HCT116 (cell line): ENCODE measurements around the gene GMDS. TPM values are rescaled to one million over a fixed set of nuclear protein-coding genes. Genes with fewer than 3 reads are reported as not detected.

Source experiments
- ATAC-seq: fragments of 200-7000 bp; cut with Tn5 transposase; 2 replicates; pipeline ENCODE4 v1.9.1; 2020; ENCODE audit warnings: mild to moderate bottlenecking, moderate library complexity
- BruUV-seq: library from RNA; stranded (reverse); fragments of 400-500 nt; replicated peaks from 2 replicates; lab custom pipeline; 2021; lab: Mats Ljungman, UMichigan
- CTCF ChIA-PET: fragments of 300-600 bp; sonication (Branson Sonifier 250); formaldehyde crosslinking; loops from one replicate; lab custom pipeline; 2021; ENCODE audit warnings: antibody characterized with exemption; lab: Charles Lee
- POLR2A ChIA-PET: fragments of 300-600, 350-600 bp; sonication (Branson Sonifier 250); formaldehyde crosslinking; loops from one replicate; lab custom pipeline; 2021; ENCODE audit warnings: antibody characterized with exemption; lab: Charles Lee
- RAD21 ChIA-PET, 2 experiments: fragments of 300-600 bp; sonication (Branson Sonifier 250); formaldehyde crosslinking; loops; one replicate each; lab custom pipeline; 2023; ENCODE audit warnings: low total read pairs in 2 of 2; ENCODE audit not compliant: uncharacterized antibody in 2 of 2, unreplicated experiment in 2 of 2, low non-redundant PET in 1 of 2; lab: Charles Lee
- DNase-seq: peaks from one replicate; pipeline ENCODE4 v3.0.0-alpha.2; 2010; ENCODE audit warnings: low read depth, low spot score
- H2AFZ ChIP-seq: fragments of 200-600 bp; shearing (Covaris generic), sonication (generic); 2 replicates; pipeline ENCODE4 v1.6.1; 2017; ENCODE audit warnings: low read depth, mixed run types, mixed read lengths, antibody characterized with exemption, low read length; ENCODE audit not compliant: poor library complexity, severe bottlenecking
- H3K27ac ChIP-seq: 2 replicates; pipeline ENCODE4 v1.5.1; 2012; ENCODE audit warnings: low read depth, low read length
- H3K27me3 ChIP-seq: fragments of 200-600 bp; sonication (generic); 2 replicates; pipeline ENCODE4 v1.6.1; 2016; ENCODE audit warnings: mixed run types, low read length, mixed read lengths; ENCODE audit not compliant: insufficient read depth
- H3K36me3 ChIP-seq, 2 experiments: fragments of 200-500 bp in 1 of 2; fragments of 200-600 bp in 1 of 2; sonication (Bioruptor generic) in 1 of 2; sonication (generic) in 1 of 2; 2 replicates each; pipeline versions ENCODE4 v1.5.1 to v1.6.1; 2014 to 2016; ENCODE audit warnings: low read length in 2 of 2, inconsistent platforms in 1 of 2, mixed read lengths in 1 of 2, mixed run types in 1 of 2; ENCODE audit not compliant: insufficient read depth in 2 of 2, control insufficient read depth in 1 of 2
- H3K4me1 ChIP-seq, 2 experiments: fragments of 200-600 bp in 1 of 2; sonication (generic) in 1 of 2; 2 replicates each; pipeline versions ENCODE4 v1.5.1 to v1.6.1; 2012 to 2017; ENCODE audit warnings: low read length in 2 of 2, inconsistent platforms in 1 of 2, mild to moderate bottlenecking in 1 of 2, mixed read lengths in 1 of 2, mixed run types in 1 of 2, moderate library complexity in 1 of 2; ENCODE audit not compliant: insufficient read depth in 2 of 2, control insufficient read depth in 1 of 2
- H3K4me2 ChIP-seq: fragments of 200-600 bp; sonication (generic); 2 replicates; pipeline ENCODE4 v1.6.1; 2017; ENCODE audit warnings: mixed run types, low read length, mixed read lengths
- H3K4me3 ChIP-seq, 2 experiments: fragments of 200-600 bp in 1 of 2; sonication (generic) in 1 of 2; replicated peaks in 1 of 2; 2 replicates each; pipeline ENCODE4 v1.5.1; 2011 to 2016; ENCODE audit warnings: low read length in 2 of 2, control low read depth in 1 of 2, low read depth in 1 of 2, mild to moderate bottlenecking in 1 of 2, mixed read lengths in 1 of 2, mixed run types in 1 of 2
- H3K79me2 ChIP-seq: fragments of 200-600 bp; sonication (generic); 2 replicates; pipeline ENCODE4 v1.6.1; 2017; ENCODE audit warnings: mild to moderate bottlenecking, mixed run types, low read length, moderate library complexity, mixed read lengths; ENCODE audit not compliant: insufficient read depth
- H3K9ac ChIP-seq: fragments of 200-600 bp; sonication (generic); 2 replicates; pipeline ENCODE4 v1.6.1; 2016; ENCODE audit warnings: low read length, mixed read lengths
- H3K9me2 ChIP-seq: fragments of 200-600 bp; sonication (generic), shearing (Covaris generic); 2 replicates; pipeline ENCODE4 v1.6.1; 2017; ENCODE audit warnings: mixed run types, mild to moderate bottlenecking, moderate library complexity; ENCODE audit not compliant: insufficient read depth
- H3K9me3 ChIP-seq, 2 experiments: fragments of 200-500 bp in 1 of 2; fragments of 200-600 bp in 1 of 2; sonication (Bioruptor generic) in 1 of 2; sonication (generic) in 1 of 2; 2 replicates each; pipeline ENCODE4 v1.6.1; 2014 to 2017; ENCODE audit warnings: low read length in 2 of 2, mixed read lengths in 2 of 2, inconsistent platforms in 1 of 2, low read depth in 1 of 2, mild to moderate bottlenecking in 1 of 2, mixed run types in 1 of 2, moderate library complexity in 1 of 2; ENCODE audit not compliant: control insufficient read depth in 1 of 2, insufficient read depth in 1 of 2
- H4K20me1 ChIP-seq: fragments of 200-600 bp; sonication (generic), shearing (Covaris generic); 2 replicates; pipeline ENCODE4 v1.6.1; 2017; ENCODE audit warnings: mixed run types, mild to moderate bottlenecking, moderate library complexity; ENCODE audit not compliant: insufficient read depth
- ATF3 ChIP-seq: IDR thresholded peaks from 2 replicates; pipeline ENCODE4 v1.6.1; 2012
- EGR1 ChIP-seq: IDR thresholded peaks from 2 replicates; pipeline ENCODE4 v1.6.1; 2012; ENCODE audit warnings: low read depth
- ELF1 ChIP-seq: IDR thresholded peaks from 2 replicates; pipeline ENCODE4 v1.6.1; 2012; ENCODE audit warnings: low read depth, borderline replicate concordance
- EZH2 ChIP-seq: fragments of 200-600 bp; sonication (generic); IDR thresholded peaks from 2 replicates; pipeline ENCODE4 v1.6.1; 2017; ENCODE audit warnings: antibody characterized with exemption, mixed run types
- FOSL1 ChIP-seq: IDR thresholded peaks from 2 replicates; pipeline ENCODE4 v1.6.1; 2012; ENCODE audit warnings: low read depth
- POLR2A ChIP-seq: IDR thresholded peaks from 2 replicates; pipeline ENCODE4 v1.7.0; 2011; ENCODE audit warnings: borderline replicate concordance; ENCODE audit not compliant: insufficient read depth, insufficient read length; ENCODE audit errors: extremely low read depth
- POLR2AphosphoS5 ChIP-seq: IDR thresholded peaks from 2 replicates; pipeline ENCODE4 v1.6.1; 2011; ENCODE audit warnings: mild to moderate bottlenecking, low read depth, low read length, moderate library complexity
- RAD21 ChIP-seq: IDR thresholded peaks from 2 replicates; pipeline ENCODE4 v1.6.1; 2012; ENCODE audit warnings: low read depth, mild to moderate bottlenecking
- SIN3A ChIP-seq: IDR thresholded peaks from 2 replicates; pipeline ENCODE4 v1.6.1; 2012; ENCODE audit warnings: low read depth
- SRF ChIP-seq: IDR thresholded peaks from 2 replicates; pipeline ENCODE4 v1.6.1; 2012; ENCODE audit warnings: low read depth
- YY1 ChIP-seq: IDR thresholded peaks from 2 replicates; pipeline ENCODE4 v1.6.1; 2011; ENCODE audit warnings: low read length, low read depth, moderate library complexity, mild to moderate bottlenecking; ENCODE audit not compliant: insufficient replicate concordance; ENCODE audit errors: extremely low read depth
- ZFX ChIP-seq: fragments of 450-650 bp; IDR thresholded peaks from 2 replicates; pipeline ENCODE4 v1.6.1; 2017
- ZNF274 ChIP-seq: fragments of 200-500 bp; sonication (Bioruptor generic); IDR thresholded peaks from 2 replicates; pipeline ENCODE4 v1.6.1; 2014; ENCODE audit warnings: mild to moderate bottlenecking, low read depth, low read length, inconsistent platforms
- intact Hi-C: fragments of 100-400 bp; cut with micrococcal nuclease; formaldehyde crosslinking; loops from 2 replicates; pipeline ENCODE4 v1.10.0; 2022
- total RNA-seq: library from RNA; stranded (reverse); gene quantifications from one replicate; pipeline ENCODE4 v1.2.1, GENCODE V29; 2021; ENCODE audit not compliant: unreplicated experiment
- TF ChIP-seq, protein P1 (sequence below): IDR thresholded peaks from 2 replicates; pipeline ENCODE4 v1.6.1; 2012

Gene GMDS
- total RNA-seq, 1 experiment from 2014 or later, result 34.4 TPM

GRCh38 chr6:1775441-1775840, 470.0 kb downstream of the GMDS start:
- ChIA-PET CTCF (no interaction called here), POLR2A (no interaction called here)
- H3K27me3 ChIP-seq, result no peaks in the 10 kb centered on the region
- intact Hi-C loops, result no loop called here
- no peak overlapping the region for H3K4me3 ChIP-seq
- no peaks in the 10 kb centered on the region for H3K9me2 ChIP-seq
- no peaks in the 10 kb centered on the region for H3K79me2 ChIP-seq
- no peak overlapping the region for H2AFZ ChIP-seq
- DNase-seq (no peak), ATAC-seq (no peak)
- no peaks in the 10 kb centered on the region for H3K9me3 ChIP-seq
- H3K4me2 ChIP-seq, result no peak overlapping the region
- H3K9ac ChIP-seq, result no peak overlapping the region
- no peaks in the 10 kb centered on the region for H3K36me3 ChIP-seq
- H3K27ac ChIP-seq, result no peak overlapping the region
- TF ChIP-seq ELF1 (no peak), EGR1 (no peak), EZH2 (no peak), SRF (no peak), SIN3A (no peak), RAD21 (no peak), POLR2AphosphoS5 (no peak), ATF3 (no peak), YY1 (no peak), ZFX (no peak), FOSL1 (no peak), ZNF274 (no peak), POLR2A (no peak)
- TF ChIP-seq, protein P1, sequence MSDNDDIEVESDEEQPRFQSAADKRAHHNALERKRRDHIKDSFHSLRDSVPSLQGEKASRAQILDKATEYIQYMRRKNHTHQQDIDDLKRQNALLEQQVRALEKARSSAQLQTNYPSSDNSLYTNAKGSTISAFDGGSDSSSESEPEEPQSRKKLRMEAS, result no peak
- TF ChIP-seq, all 23 proteins: peak for 0
- peaks cover 4 to 5% of the 10 kb centered on the region in 2 experiments; a peak in 2 of 4 replicates for H3K4me1 ChIP-seq
- H4K20me1 ChIP-seq, result no peaks in the 10 kb centered on the region
- RAD21 ChIA-PET, result no interaction called here
- BruUV-seq, result no TSS peak
